GM12878 (cell line): ENCODE results near the gene TRAF5. TPM values are rescaled to one million over a fixed set of nuclear protein-coding genes. Genes with fewer than 3 reads are reported as not detected.

ENCODE experiments used
- ATAC-seq: fragments of 200-7000 bp; cut with Tn5 transposase; 3 replicates; pipeline ENCODE4 v1.9.1; 2020; ENCODE audit warnings: mild to moderate bottlenecking, moderate library complexity
- BruUV-seq: library from RNA; stranded (reverse); fragments of 400-500 nt; replicated peaks from 2 replicates; lab custom pipeline; 2021; lab: Mats Ljungman, UMichigan
- CTCF ChIA-PET: fragments of 300-600 bp; sonication (Branson Sonifier 250); formaldehyde crosslinking; extraction: SDS; loops from one replicate; lab custom pipeline; 2021; ENCODE audit warnings: inconsistent platforms; lab: Yijun Ruan, JAX
- POLR2A ChIA-PET: fragments of 350-600 bp; formaldehyde crosslinking; extraction: SDS; loops from one replicate; lab custom pipeline; 2021; ENCODE audit warnings: inconsistent platforms; lab: Charles Lee
- RAD21 ChIA-PET: fragments of 300-600 bp; sonication (Branson Sonifier 250); formaldehyde crosslinking; loops from one replicate; lab custom pipeline; 2023; ENCODE audit warnings: antibody characterized with exemption; ENCODE audit not compliant: unreplicated experiment; lab: Charles Lee
- SMC1A ChIA-PET: fragments of 300-600 bp; sonication (Branson Sonifier 250); formaldehyde crosslinking; loops from one replicate; lab custom pipeline; 2023; ENCODE audit not compliant: unreplicated experiment, uncharacterized antibody; lab: Charles Lee
- DNase-seq: peaks from one replicate; pipeline ENCODE4 v3.0.0-alpha.2; 2011; ENCODE audit warnings: low read depth, low spot score
- FAIRE-seq: peaks from 3 replicates; lab custom pipeline; 2011; peaks lifted over from hg19 to GRCh38; lab: Jason Lieb, UNC
- H2AFZ ChIP-seq: 2 replicates; pipeline ENCODE4 v1.6.0; 2011; ENCODE audit warnings: low read depth, low read length, control low read depth; ENCODE audit not compliant: control insufficient read depth
- H3K27ac ChIP-seq: 2 replicates; pipeline ENCODE4 v1.5.1; 2011; ENCODE audit warnings: control low read depth; ENCODE audit not compliant: control insufficient read depth, insufficient read depth
- H3K27me3 ChIP-seq, 2 experiments: replicated peaks in 1 of 2; 2 replicates each; pipeline versions ENCODE4 v1.6.0 to v1.6.1; 2011; ENCODE audit warnings: low read length in 1 of 2; ENCODE audit not compliant: control insufficient read depth in 2 of 2, insufficient read depth in 2 of 2
- H3K36me3 ChIP-seq, 2 experiments: 2 replicates each; pipeline ENCODE4 v1.5.1; 2011; ENCODE audit warnings: low read length in 1 of 2; ENCODE audit not compliant: control insufficient read depth in 2 of 2, insufficient read depth in 2 of 2
- H3K4me1 ChIP-seq: 2 replicates; pipeline ENCODE4 v1.6.1; 2011; ENCODE audit warnings: mild to moderate bottlenecking, low read length, moderate library complexity, mixed read lengths; ENCODE audit not compliant: control insufficient read depth, insufficient read depth
- H3K4me2 ChIP-seq: 2 replicates; pipeline ENCODE4 v1.6.0; 2011; ENCODE audit warnings: control low read depth; ENCODE audit not compliant: control insufficient read depth, insufficient read depth
- H3K4me3 ChIP-seq: fragments of 200-600 bp; sonication (generic); 2 replicates; pipeline ENCODE4 v1.5.1; 2016
- H3K79me2 ChIP-seq: 2 replicates; pipeline ENCODE4 v1.6.0; 2011; ENCODE audit warnings: low read length; ENCODE audit not compliant: control insufficient read depth, insufficient read depth
- H3K9ac ChIP-seq: 2 replicates; pipeline ENCODE4 v1.8.0; 2011; ENCODE audit warnings: low read length, control low read depth, mixed read lengths; ENCODE audit not compliant: control insufficient read depth, insufficient read depth
- H3K9me3 ChIP-seq: replicated peaks from 3 replicates; pipeline ENCODE4 v1.5.1; 2011; ENCODE audit warnings: mild to moderate bottlenecking, low read length; ENCODE audit not compliant: control insufficient read depth, insufficient read depth
- H4K20me1 ChIP-seq: 2 replicates; pipeline ENCODE4 v1.6.0; 2011; ENCODE audit not compliant: control insufficient read depth, insufficient read depth
- ASH2L ChIP-seq: fragments of 300-600, 200-600 bp; sonication (generic); IDR thresholded peaks from 2 replicates; pipeline ENCODE4 v1.6.1; 2017; ENCODE audit warnings: low read depth, mild to moderate bottlenecking, borderline replicate concordance
- ATF2 ChIP-seq: IDR thresholded peaks from 2 replicates; pipeline ENCODE4 v1.6.1; 2012; ENCODE audit warnings: low read length, inconsistent platforms
- ESRRA ChIP-seq: IDR thresholded peaks from 2 replicates; pipeline ENCODE4 v1.6.1; 2012; ENCODE audit warnings: mild to moderate bottlenecking, low read length, improper control_type of control experiment
- HDGF ChIP-seq: fragments of 450-650 bp; IDR thresholded peaks from 2 replicates; pipeline ENCODE4 v1.6.1; 2016; ENCODE audit warnings: antibody characterized with exemption
- KLF5 ChIP-seq: fragments of 450-650 bp; IDR thresholded peaks from 2 replicates; pipeline ENCODE4 v1.6.1; 2014; ENCODE audit warnings: mild to moderate bottlenecking; ENCODE audit not compliant: partially characterized antibody
- MLLT1 ChIP-seq: fragments of 450-650 bp; IDR thresholded peaks from 2 replicates; pipeline ENCODE4 v1.6.1; 2016; ENCODE audit warnings: mild to moderate bottlenecking
- NFXL1 ChIP-seq: fragments of 450-650 bp; IDR thresholded peaks from 2 replicates; pipeline ENCODE4 v1.6.1; 2017; ENCODE audit warnings: antibody characterized with exemption, mild to moderate bottlenecking, borderline replicate concordance
- NR2C1 ChIP-seq: fragments of 450-650 bp; IDR thresholded peaks from 2 replicates; pipeline ENCODE4 v1.6.1; 2017; ENCODE audit warnings: antibody characterized with exemption, mild to moderate bottlenecking, moderate library complexity
- PKNOX1 ChIP-seq: fragments of 450-650 bp; IDR thresholded peaks from 2 replicates; pipeline ENCODE4 v1.6.1; 2016; ENCODE audit warnings: mild to moderate bottlenecking
- POLR2A ChIP-seq: IDR thresholded peaks from 2 replicates; pipeline ENCODE4 v1.6.1; 2011; ENCODE audit warnings: low read depth, mild to moderate bottlenecking, low read length
- RBBP5 ChIP-seq: fragments of 200-600 bp; sonication (generic); conservative IDR thresholded peaks from 2 replicates; pipeline ENCODE4 v1.6.1; 2016
- RFX5 ChIP-seq: IDR thresholded peaks from 2 replicates; pipeline ENCODE4 v1.6.1; 2011; ENCODE audit warnings: low read depth, low read length, improper control_type of control experiment
- TARDBP ChIP-seq: IDR thresholded peaks from 2 replicates; pipeline ENCODE4 v1.6.1; 2016; ENCODE audit warnings: borderline replicate concordance
- USF1 ChIP-seq: IDR thresholded peaks from 2 replicates; pipeline ENCODE4 v1.6.1; 2011; ENCODE audit warnings: borderline replicate concordance, low read depth, mild to moderate bottlenecking, moderate library complexity, mixed read lengths, low read length; ENCODE audit not compliant: insufficient read depth; ENCODE audit errors: extremely low read length
- ZNF207 ChIP-seq: fragments of 450-650 bp; IDR thresholded peaks from 2 replicates; pipeline ENCODE4 v1.6.1; 2014; ENCODE audit warnings: antibody characterized with exemption, mild to moderate bottlenecking, borderline replicate concordance
- WGBS: methylation state at CpG from one replicate; pipeline ENCODE4 v1.1.6; 2016; ENCODE audit warnings: low lambda C conversion rate; ENCODE audit not compliant: insufficient replicate concordance, insufficient coverage; ENCODE audit errors: missing lambda C conversion rate; 5-methylcytosine and 5-hydroxymethylcytosine counted together
- in situ Hi-C: fragments of 300-500 bp; cut with MboI; formaldehyde crosslinking; loops from 9 replicates; pipeline ENCODE4 v1.14.3; 2018; ENCODE audit warnings: mixed read lengths
- intact Hi-C: fragments of 100-400 bp; cut with micrococcal nuclease; formaldehyde crosslinking; loops from one replicate; pipeline ENCODE4 v1.14.2; 2022; ENCODE audit not compliant: unreplicated experiment
- polyA plus RNA-seq, 11 experiments: library from polyadenylated mRNA; depleted of rRNA in 4 of 11; unstranded in 6 of 11; stranded (reverse) in 5 of 11; fragments of >200 nt; fragmentation: Nextera tagmentation in 4 of 11; fragmentation: Illumina TruSeq in 1 of 11; extraction: Ambion mirVana in 4 of 11; extraction: Trizol in 1 of 11; gene quantifications; 1 replicate in 1 of 11; 2 replicates in 10 of 11; pipeline versions ENCODE4 v1.2.1 to v1.2.3, GENCODE V29; 2011 to 2016; ENCODE audit warnings: inconsistent platforms in 2 of 11, missing spikeins in 2 of 11, low read depth in 1 of 11
- total RNA-seq, 4 experiments: library from RNA; depleted of rRNA in 3 of 4; stranded (reverse); fragments of >200 nt in 3 of 4; fragmentation: Illumina TruSeq in 1 of 4; extraction: Trizol in 1 of 4; gene quantifications; 2 replicates each; pipeline versions ENCODE4 v1.2.1 to v1.2.3, GENCODE V29; 2013 to 2021
- TF ChIP-seq, protein P1 (sequence below): fragments of 450-650 bp; formaldehyde crosslinking; IDR thresholded peaks from 2 replicates; pipeline ENCODE4 v1.5.0; 2022; ENCODE audit warnings: mild to moderate bottlenecking, missing genetic modification characterization

Gene TRAF5
- total and polyA plus RNA-seq, 10 of the 15 experiments (the other 5 are each of a cell fraction or from before 2014, with no cell fraction given), result 10.6 to 36.5 (median 26.3) TPM

DNA sequence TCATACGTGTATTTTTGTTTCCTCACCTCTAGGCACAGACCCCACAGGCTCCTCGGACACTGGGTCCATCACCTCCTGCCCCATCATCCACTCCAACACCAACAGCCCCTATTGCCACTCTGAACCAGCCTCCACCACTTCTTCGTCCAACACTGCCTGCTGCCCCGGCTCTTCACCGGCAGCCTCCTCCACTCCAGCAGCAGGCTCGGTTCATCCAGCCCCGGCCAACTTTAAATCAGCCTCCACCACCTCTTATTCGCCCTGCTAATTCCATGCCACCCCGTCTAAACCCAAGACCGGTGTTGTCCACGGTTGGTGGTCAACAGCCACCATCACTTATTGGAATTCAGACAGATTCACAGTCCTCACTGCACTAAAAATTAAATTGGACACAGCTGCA, 13.2 kb upstream of the TRAF5 start:
- CTCF ChIA-PET, result interaction anchor here (0.8 to 2.4 kb wide), 2 partner anchors 10 to 15 kb away, joined by 4 to 15 read pairs; no protein-coding TSS in a partner anchor
- FAIRE-seq, result no peak
- in situ Hi-C loops, result no loop called here

More for the DNA sequence above, 13.2 kb upstream of the TRAF5 start:
- intact Hi-C loops, result no loop called here
- POLR2A ChIA-PET, result no interaction called here
- 100% methylated on average over 11 of the region's 11 CpGs for WGBS
- H3K9me3 ChIP-seq, result no peaks in the 10 kb centered on the region
- H3K36me3 ChIP-seq, result peaks cover 2 to 18% of the 10 kb centered on the region in 2 experiments; a peak in 3 of 4 replicates
- RAD21 ChIA-PET, result no interaction called here
- H3K4me3 ChIP-seq, result no peak overlapping the region
- H3K27ac ChIP-seq, result no peak overlapping the region
- ATAC-seq (no peak), DNase-seq (no peak)
- no peak overlapping the region for H2AFZ ChIP-seq
- SMC1A ChIA-PET, result interaction anchor here (0.9 to 1.1 kb wide), 2 partner anchors 28 to 201 kb away, joined by 3 read pairs; no protein-coding TSS in a partner anchor
- no peak overlapping the region for H3K4me2 ChIP-seq
- no peaks in the 10 kb centered on the region for H3K4me1 ChIP-seq
- H3K27me3 ChIP-seq, result no peaks in the 10 kb centered on the region
- no peaks in the 10 kb centered on the region for H3K79me2 ChIP-seq
- no peaks in the 10 kb centered on the region for H4K20me1 ChIP-seq
- no peak overlapping the region for H3K9ac ChIP-seq
- TF ChIP-seq PKNOX1, result no peak
- no peak for TF ChIP-seq ZNF207
- TF ChIP-seq KLF5, result no peak
- TF ChIP-seq, protein P1, sequence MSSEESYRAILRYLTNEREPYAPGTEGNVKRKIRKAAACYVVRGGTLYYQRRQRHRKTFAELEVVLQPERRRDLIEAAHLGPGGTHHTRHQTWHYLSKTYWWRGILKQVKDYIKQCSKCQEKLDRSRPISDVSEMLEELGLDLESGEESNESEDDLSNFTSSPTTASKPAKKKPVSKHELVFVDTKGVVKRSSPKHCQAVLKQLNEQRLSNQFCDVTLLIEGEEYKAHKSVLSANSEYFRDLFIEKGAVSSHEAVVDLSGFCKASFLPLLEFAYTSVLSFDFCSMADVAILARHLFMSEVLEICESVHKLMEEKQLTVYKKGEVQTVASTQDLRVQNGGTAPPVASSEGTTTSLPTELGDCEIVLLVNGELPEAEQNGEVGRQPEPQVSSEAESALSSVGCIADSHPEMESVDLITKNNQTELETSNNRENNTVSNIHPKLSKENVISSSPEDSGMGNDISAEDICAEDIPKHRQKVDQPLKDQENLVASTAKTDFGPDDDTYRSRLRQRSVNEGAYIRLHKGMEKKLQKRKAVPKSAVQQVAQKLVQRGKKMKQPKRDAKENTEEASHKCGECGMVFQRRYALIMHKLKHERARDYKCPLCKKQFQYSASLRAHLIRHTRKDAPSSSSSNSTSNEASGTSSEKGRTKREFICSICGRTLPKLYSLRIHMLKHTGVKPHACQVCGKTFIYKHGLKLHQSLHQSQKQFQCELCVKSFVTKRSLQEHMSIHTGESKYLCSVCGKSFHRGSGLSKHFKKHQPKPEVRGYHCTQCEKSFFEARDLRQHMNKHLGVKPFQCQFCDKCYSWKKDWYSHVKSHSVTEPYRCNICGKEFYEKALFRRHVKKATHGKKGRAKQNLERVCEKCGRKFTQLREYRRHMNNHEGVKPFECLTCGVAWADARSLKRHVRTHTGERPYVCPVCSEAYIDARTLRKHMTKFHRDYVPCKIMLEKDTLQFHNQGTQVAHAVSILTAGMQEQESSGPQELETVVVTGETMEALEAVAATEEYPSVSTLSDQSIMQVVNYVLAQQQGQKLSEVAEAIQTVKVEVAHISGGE, result no peak
- no peak for TF ChIP-seq NR2C1
- TF ChIP-seq TARDBP, result no peak
- TF ChIP-seq ATF2, result no peak
- no peak for TF ChIP-seq NFXL1
- no peak for TF ChIP-seq RFX5
- no peak for TF ChIP-seq USF1
- TF ChIP-seq RBBP5, result no peak
- no peak for TF ChIP-seq MLLT1
- TF ChIP-seq ASH2L, result no peak
- no peak for TF ChIP-seq POLR2A
- TF ChIP-seq ESRRA, result no peak
- TF ChIP-seq HDGF, result no peak
- BruUV-seq, result no TSS peak
